Measurements from ENCODE around the gene KNDC1.

Gene KNDC1

DNA sequence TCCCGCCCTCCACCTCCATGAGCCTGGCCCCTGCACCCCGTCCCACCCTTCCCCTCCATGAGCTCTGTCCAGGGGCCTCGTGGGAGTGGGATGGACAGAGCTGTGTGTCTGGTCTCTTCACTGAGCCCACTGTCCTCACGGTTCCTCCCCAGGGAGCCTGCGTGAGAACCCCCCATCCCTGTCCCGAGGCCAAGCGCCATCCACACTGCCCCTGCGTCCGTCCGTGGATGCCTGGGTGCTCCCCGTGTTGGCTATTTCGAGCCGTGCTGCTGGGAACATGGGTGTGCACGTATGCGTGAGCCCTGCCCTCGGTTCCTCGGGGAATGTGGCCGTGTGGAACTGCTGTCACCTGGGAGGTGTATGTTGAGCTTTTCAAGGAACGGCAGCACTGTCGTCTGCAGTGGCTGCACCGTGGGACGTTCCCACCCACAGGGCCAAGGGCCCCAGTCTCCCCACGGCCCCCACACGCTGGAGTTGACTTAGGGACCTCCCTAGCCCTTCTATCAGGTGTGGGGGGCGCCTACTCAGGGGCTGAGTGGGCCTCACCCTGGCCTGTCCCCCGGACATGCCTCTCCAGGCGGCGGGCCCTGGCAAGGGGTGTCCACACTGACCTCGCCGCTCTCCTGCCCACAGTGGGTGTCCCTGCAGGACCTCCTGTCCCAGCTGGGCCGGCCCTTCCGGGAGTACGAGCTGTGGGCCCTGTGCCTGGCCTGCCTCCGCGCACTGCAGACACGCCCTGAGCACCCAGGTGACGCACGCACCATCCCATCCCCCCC is 28.1 kb downstream of the KNDC1 start:
- TF ChIP-seq, protein P1, sequence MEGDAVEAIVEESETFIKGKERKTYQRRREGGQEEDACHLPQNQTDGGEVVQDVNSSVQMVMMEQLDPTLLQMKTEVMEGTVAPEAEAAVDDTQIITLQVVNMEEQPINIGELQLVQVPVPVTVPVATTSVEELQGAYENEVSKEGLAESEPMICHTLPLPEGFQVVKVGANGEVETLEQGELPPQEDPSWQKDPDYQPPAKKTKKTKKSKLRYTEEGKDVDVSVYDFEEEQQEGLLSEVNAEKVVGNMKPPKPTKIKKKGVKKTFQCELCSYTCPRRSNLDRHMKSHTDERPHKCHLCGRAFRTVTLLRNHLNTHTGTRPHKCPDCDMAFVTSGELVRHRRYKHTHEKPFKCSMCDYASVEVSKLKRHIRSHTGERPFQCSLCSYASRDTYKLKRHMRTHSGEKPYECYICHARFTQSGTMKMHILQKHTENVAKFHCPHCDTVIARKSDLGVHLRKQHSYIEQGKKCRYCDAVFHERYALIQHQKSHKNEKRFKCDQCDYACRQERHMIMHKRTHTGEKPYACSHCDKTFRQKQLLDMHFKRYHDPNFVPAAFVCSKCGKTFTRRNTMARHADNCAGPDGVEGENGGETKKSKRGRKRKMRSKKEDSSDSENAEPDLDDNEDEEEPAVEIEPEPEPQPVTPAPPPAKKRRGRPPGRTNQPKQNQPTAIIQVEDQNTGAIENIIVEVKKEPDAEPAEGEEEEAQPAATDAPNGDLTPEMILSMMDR (IDR thresholded peaks at IDR 0.05; ENCODE audit: extremely low read depth, insufficient read depth, missing control alignments) = no peak
- in situ Hi-C loops (cut with MboI; ENCODE audit: low pct_unique_long_range_greater_than_20kb, low sequenced_read_pairs, unreplicated experiment) = no loop called here

DNA sequence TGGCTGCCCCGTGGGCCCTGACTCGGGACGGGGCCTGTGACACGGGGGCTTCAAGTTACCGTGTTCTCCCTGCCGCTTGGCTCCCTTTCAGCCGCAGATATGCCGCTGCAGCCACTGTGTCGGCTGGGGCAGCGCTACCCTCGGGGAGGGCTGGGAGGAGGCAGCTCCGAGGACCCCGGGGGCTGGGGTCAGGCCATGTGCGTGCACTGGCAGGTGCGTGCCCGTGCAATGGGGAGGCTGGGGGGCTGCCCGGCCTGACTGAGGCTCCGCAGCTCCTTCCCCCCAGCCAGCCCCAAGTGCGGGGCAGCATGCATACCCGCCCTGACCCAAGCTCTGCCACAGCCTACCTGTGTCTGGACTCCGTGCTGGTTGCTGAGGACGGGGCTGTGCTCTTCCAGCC is 29.2 kb downstream of the KNDC1 start:
- TF ChIP-seq, protein P1 (IDR thresholded peaks at IDR 0.05; ENCODE audit: extremely low read depth, insufficient read depth, missing control alignments) = no peak
- DNase-seq (ENCODE audit: low spot score) = no peak
- in situ Hi-C loops (cut with MboI; ENCODE audit: low pct_unique_long_range_greater_than_20kb, low sequenced_read_pairs, unreplicated experiment) = no loop called here

More for the DNA sequence above, 28.1 kb downstream of the KNDC1 start:
- DNase-seq (ENCODE audit: low spot score) = no peak

DNA sequence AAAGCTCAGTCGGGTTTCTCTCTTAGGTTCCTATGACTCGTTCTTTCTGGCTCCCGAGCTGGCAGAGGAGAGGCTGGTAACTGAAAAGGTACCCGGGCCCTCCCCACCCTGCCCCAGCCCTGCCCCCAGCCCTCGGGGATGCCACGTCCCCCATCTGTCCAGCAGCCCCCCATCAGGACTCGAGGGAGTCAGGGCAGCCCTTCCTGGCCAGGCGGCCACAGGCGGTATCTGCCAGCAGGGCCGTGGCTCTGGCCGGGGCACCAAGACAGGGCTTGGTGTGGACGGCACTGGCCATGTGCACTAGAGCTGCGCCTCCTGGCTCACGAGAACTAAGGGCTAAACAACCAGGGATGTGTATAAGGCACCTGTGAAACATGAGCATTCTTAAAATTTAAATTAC is 29.7 kb downstream of the KNDC1 start:
- in situ Hi-C loops (cut with MboI; ENCODE audit: low pct_unique_long_range_greater_than_20kb, low sequenced_read_pairs, unreplicated experiment) = no loop called here
- TF ChIP-seq, protein P1 (IDR thresholded peaks at IDR 0.05; ENCODE audit: extremely low read depth, insufficient read depth, missing control alignments) = no peak
- DNase-seq (ENCODE audit: low spot score) = no peak

DNA sequence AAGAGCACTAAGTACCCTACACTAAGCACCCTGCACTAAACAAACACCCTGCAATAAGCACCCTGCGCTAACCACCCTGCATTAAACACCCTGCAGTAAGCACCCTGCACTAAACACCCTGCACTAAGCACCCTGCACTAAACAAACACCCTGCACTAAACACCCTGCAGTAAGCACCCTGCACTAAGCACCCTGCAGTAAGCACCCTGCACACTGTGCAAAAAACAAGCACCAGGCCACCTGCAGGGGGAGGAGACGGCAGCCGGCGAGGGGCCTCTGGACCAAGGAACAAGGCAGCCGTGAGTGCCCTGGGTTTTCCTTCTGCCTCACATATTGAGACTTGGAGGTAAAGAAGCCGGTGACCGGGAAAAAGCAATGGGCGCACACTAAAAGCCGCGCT is 30.2 kb downstream of the KNDC1 start:
- TF ChIP-seq, protein P1 (IDR thresholded peaks at IDR 0.05; ENCODE audit: extremely low read depth, insufficient read depth, missing control alignments) = no peak
- in situ Hi-C loops (cut with MboI; ENCODE audit: low pct_unique_long_range_greater_than_20kb, low sequenced_read_pairs, unreplicated experiment) = no loop called here
- DNase-seq (ENCODE audit: low spot score) = no peak

DNA sequence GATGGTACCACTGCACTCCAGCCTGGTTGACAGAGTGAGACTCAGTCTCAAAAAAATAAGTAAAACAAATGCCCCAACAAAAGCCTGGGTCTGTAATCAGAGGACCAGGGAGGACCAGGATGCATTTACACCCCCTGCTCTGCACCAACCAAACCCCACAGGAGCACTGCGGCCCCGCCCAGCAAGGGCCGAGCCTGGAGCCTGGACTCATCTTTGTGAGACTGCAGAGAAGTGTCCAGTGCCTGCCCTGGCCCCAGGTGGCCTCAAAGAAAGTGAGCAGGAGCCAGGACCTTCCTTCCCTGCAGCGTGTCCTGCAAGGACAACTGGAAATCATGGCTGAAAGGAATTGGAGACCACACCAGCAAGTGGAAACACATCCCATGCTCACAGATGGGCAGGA is 31.6 kb downstream of the KNDC1 start:
- DNase-seq (ENCODE audit: low spot score) = no peak
- in situ Hi-C loops (cut with MboI; ENCODE audit: low pct_unique_long_range_greater_than_20kb, low sequenced_read_pairs, unreplicated experiment) = no loop called here
- TF ChIP-seq, protein P1 (IDR thresholded peaks at IDR 0.05; ENCODE audit: extremely low read depth, insufficient read depth, missing control alignments) = no peak

DNA sequence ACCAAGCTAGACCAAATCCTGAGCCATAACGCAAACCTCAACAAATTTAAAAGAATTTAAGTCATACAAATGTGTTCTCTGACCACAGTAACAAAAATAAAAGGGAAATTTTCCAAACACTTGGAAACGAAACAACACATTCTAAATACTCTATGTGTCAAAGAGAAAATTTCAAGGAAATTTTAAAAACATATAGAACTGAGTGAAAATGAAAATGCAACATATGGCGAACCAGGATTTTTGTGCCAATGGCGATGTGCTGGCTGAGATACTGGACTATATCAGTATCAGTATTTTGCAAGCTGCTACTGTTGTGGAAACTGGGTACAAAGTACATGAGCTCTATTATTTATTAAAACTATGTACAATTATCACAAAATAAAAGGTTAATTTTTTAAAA is 34.1 kb downstream of the KNDC1 start:
- no peak for DNase-seq (ENCODE audit: low spot score)
- TF ChIP-seq, protein P1 (IDR thresholded peaks at IDR 0.05; ENCODE audit: extremely low read depth, insufficient read depth, missing control alignments) = no peak
- in situ Hi-C loops (cut with MboI; ENCODE audit: low pct_unique_long_range_greater_than_20kb, low sequenced_read_pairs, unreplicated experiment) = no loop called here
